Colonic mucosa (tissue), 4 donors: ENCODE measurements around the gene TYROBP. TPM values are rescaled to one million over a fixed set of nuclear protein-coding genes. Genes with fewer than 3 reads are reported as not detected.

Experiments used
- DNase-seq: peaks from one replicate; pipeline ENCODE4 v3.0.0-alpha.2; 2020
- H3K27ac ChIP-seq: fragments of 200-600 bp; one replicate; pipeline ENCODE4 v1.8.0; 2021
- H3K27me3 ChIP-seq: fragments of 200-600 bp; one replicate; pipeline ENCODE4 v1.8.0; 2021
- H3K36me3 ChIP-seq: fragments of 200-600 bp; one replicate; pipeline ENCODE4 v1.8.0; 2021
- H3K4me1 ChIP-seq: fragments of 200-600 bp; one replicate; pipeline ENCODE4 v1.8.0; 2021; ENCODE audit warnings: mild to moderate bottlenecking
- H3K4me3 ChIP-seq: fragments of 200-600 bp; one replicate; pipeline ENCODE4 v1.8.0; 2021
- H3K9ac ChIP-seq, 2 donors: one replicate each; pipeline ENCODE4 v1.7.0; 2013; ENCODE audit warnings: control low read depth in 2 of 2, low read depth in 2 of 2, low read length in 2 of 2
- H3K9me3 ChIP-seq: fragments of 200-600 bp; one replicate; pipeline ENCODE4 v1.8.0; 2021
- intact Hi-C: fragments of 100-400 bp; cut with DNase I; formaldehyde crosslinking; loops from one replicate; pipeline ENCODE4 v1.14.1; 2022
- total RNA-seq, 2 donors: library from RNA; stranded (reverse); fragmentation: NEBNext Ultra II Directional in 1 of 2; extraction: Animal tissue kit (Norgen Biotek cat#: 25700) in 1 of 2; gene quantifications; one replicate each; pipeline ENCODE4 v1.2.1, GENCODE V29; 2021
- TF ChIP-seq, protein P1 (sequence below): fragments of 200-600 bp; IDR thresholded peaks from one replicate; pipeline ENCODE4 v1.8.0; 2022; ENCODE audit warnings: antibody characterized with exemption, mild to moderate bottlenecking
- donor health status: healthy.
- donor health status: DM: no; HTN: no; CAD: no.
- donor health status: DM: no; HTN: no; CAD: no.

Gene TYROBP
- total RNA-seq, 2 donors from 2014 or later = 10.4 to 32.8 TPM

DNA sequence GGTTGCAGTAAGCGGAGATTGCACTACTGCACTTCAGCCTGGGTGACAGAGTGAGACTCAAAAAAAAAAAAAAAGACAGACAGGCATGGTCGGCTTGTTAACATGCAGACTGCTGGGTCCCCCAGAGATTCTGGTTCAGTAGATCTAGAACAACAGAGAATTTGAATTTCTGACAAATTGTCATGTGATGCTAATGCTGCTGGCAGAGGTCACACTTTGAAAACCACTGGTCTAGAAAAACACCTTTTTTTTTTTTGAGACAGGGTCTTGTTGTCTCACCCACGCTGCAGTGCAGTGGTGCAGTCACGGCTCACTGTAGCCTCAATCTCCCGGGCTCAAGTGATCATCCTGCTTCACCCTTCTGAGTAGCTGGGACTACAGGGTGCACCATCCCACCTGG, 20.4 kb upstream of the TYROBP start:
- DNase-seq = no peak
- Histone ChIP-seq H3K27me3 (no peaks in the 10 kb centered on the region), H3K4me1 (no peaks in the 10 kb centered on the region), H3K9ac (no peak overlapping the region), H3K9me3 (no peaks in the 10 kb centered on the region), H3K4me3 (no peak overlapping the region), H3K36me3 (no peaks in the 10 kb centered on the region), H3K27ac (no peak overlapping the region)
- TF ChIP-seq, protein P1, sequence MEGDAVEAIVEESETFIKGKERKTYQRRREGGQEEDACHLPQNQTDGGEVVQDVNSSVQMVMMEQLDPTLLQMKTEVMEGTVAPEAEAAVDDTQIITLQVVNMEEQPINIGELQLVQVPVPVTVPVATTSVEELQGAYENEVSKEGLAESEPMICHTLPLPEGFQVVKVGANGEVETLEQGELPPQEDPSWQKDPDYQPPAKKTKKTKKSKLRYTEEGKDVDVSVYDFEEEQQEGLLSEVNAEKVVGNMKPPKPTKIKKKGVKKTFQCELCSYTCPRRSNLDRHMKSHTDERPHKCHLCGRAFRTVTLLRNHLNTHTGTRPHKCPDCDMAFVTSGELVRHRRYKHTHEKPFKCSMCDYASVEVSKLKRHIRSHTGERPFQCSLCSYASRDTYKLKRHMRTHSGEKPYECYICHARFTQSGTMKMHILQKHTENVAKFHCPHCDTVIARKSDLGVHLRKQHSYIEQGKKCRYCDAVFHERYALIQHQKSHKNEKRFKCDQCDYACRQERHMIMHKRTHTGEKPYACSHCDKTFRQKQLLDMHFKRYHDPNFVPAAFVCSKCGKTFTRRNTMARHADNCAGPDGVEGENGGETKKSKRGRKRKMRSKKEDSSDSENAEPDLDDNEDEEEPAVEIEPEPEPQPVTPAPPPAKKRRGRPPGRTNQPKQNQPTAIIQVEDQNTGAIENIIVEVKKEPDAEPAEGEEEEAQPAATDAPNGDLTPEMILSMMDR = no peak
- intact Hi-C loops = no loop called here

DNA sequence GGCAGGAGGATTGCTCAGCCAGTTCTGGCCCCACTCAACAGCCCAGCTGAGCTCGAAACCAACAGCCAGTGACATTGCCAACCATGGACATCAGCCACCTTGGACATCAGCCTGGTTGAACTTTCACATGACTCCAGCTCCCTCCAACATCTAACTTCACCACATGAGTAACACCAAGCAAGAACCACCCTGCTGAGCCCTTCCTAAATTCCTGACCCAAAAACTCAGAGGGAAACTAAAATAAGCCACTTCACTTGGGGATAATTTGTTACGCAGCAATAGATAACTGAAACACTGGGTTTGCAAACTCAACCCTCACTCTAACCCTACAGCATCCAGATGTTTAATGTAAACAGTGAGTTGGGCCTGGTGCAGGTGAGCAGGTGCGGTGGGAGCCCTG, 17.4 kb upstream of the TYROBP start:
- Histone ChIP-seq H3K36me3 (no peaks in the 10 kb centered on the region), H3K27me3 (no peaks in the 10 kb centered on the region), H3K4me3 (no peak overlapping the region), H3K9ac (no peak overlapping the region), H3K27ac (no peak overlapping the region), H3K4me1 (no peaks in the 10 kb centered on the region), H3K9me3 (no peaks in the 10 kb centered on the region)
- intact Hi-C loops = no loop called here
- no peak for DNase-seq
- TF ChIP-seq, protein P1 = no peak

DNA sequence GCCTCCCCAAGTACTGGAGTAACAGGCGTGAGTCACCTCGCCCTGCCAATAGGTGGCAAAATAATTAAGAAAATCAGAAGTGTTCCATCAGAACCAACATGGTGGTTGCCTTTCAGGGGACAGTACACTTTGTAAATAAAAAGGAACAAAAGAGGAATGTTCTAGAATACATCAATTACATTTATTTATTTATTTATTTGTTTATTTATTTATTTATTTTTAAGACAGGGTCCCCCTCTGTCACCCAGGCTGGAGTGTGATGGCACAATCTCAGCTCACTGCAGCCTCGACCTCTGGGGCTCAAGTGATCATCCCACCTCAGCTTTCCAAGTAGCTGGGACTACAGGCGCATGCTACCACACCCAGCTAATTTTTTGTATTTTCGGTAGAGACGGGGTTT, 12.9 kb upstream of the TYROBP start:
- intact Hi-C loops = no loop called here
- Histone ChIP-seq H3K36me3 (no peaks in the 10 kb centered on the region), H3K4me1 (no peaks in the 10 kb centered on the region), H3K4me3 (no peak overlapping the region), H3K27me3 (no peaks in the 10 kb centered on the region), H3K27ac (no peak overlapping the region), H3K9me3 (no peaks in the 10 kb centered on the region), H3K9ac (no peak overlapping the region)
- TF ChIP-seq, protein P1 = no peak
- no peak for DNase-seq

GRCh38 chr19:35919306-35919705, 11.2 kb upstream of the TYROBP start:
- no peak overlapping the region for H3K9ac ChIP-seq
- no peaks in the 10 kb centered on the region for H3K9me3 ChIP-seq
- no peak overlapping the region for H3K27ac ChIP-seq
- TF ChIP-seq, protein P1 = no peak
- no peaks in the 10 kb centered on the region for H3K4me1 ChIP-seq
- intact Hi-C loops = no loop called here
- no peaks in the 10 kb centered on the region for H3K27me3 ChIP-seq
- no peak overlapping the region for H3K4me3 ChIP-seq
- DNase-seq = no peak
- no peaks in the 10 kb centered on the region for H3K36me3 ChIP-seq

- TF ChIP-seq, protein P1 = no peak
- H3K27me3 ChIP-seq = no peaks in the 10 kb centered on the region
- DNase-seq = no peak
- H3K27ac ChIP-seq = no peak overlapping the region
- intact Hi-C loops = no loop called here
- H3K9me3 ChIP-seq = no peaks in the 10 kb centered on the region
- no peaks in the 10 kb centered on the region for H3K36me3 ChIP-seq
- no peak overlapping the region for H3K4me3 ChIP-seq
- no peaks in the 10 kb centered on the region for H3K4me1 ChIP-seq
- no peak overlapping the region for H3K9ac ChIP-seq
These were observed 7.3 kb upstream of the TYROBP start for GRCh38 chr19:35915443-35915842.

DNA sequence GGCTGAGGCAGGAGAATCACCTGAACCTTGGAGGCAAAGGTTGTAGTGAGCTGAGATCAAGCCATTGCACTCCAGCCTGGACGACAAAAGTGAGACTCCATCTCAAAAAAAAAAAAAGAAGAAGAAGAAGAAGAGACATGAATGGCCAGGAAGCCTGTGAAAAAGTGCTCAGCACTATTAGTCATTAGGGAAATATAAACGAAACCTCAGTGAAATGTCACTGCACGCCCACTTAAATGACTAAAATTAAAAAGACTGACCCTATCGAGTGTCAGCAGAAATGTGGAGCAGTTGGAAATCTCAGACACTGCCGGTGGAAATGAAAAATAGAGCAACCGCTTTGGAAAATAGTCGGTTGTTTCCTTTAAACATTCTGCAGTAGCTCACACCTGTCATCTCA, 5.5 kb upstream of the TYROBP start:
- Histone ChIP-seq H3K27ac (no peak overlapping the region), H3K36me3 (no peaks in the 10 kb centered on the region), H3K4me1 (no peaks in the 10 kb centered on the region), H3K4me3 (no peak overlapping the region), H3K9me3 (no peaks in the 10 kb centered on the region), H3K9ac (no peak overlapping the region), H3K27me3 (no peaks in the 10 kb centered on the region)
- TF ChIP-seq, protein P1 = no peak
- DNase-seq = no peak
- intact Hi-C loops = no loop called here
